Vagina (tissue), 2 donors: ENCODE data around the gene SEMA4A.

Experiments used
- CTCF ChIP-seq, 3 experiments: fragments of 450-650 bp in 2 of 3; fragments of 200-600 bp in 1 of 3; sonication (generic) in 1 of 3; IDR thresholded peaks; one replicate each; pipeline ENCODE4 v1.5.1; 2017 to 2019; ENCODE audit warnings: antibody characterized with exemption in 3 of 3, mild to moderate bottlenecking in 2 of 3, moderate library complexity in 2 of 3
- POLR2A ChIP-seq, 2 donors: fragments of 450-650 bp; IDR thresholded peaks; one replicate each; pipeline ENCODE4 v1.6.1; 2017; ENCODE audit warnings: antibody characterized with exemption in 2 of 2, mild to moderate bottlenecking in 2 of 2, moderate library complexity in 2 of 2
- POLR2AphosphoS5 ChIP-seq, 2 donors: sonication (generic); formaldehyde crosslinking; IDR thresholded peaks; one replicate each; pipeline ENCODE4 v1.9.0; 2017; ENCODE audit warnings: antibody characterized with exemption in 2 of 2, mild to moderate bottlenecking in 2 of 2, low read depth in 1 of 2; ENCODE audit not compliant: insufficient read depth in 1 of 2

GRCh38 chr1:156154317-156154749 lies 948 bp downstream of the SEMA4A start:
- TF ChIP-seq CTCF (IDR thresholded peaks at IDR 0.05) (no peak), POLR2AphosphoS5 (IDR thresholded peaks at IDR 0.05; ENCODE audit: insufficient read depth in 1 of 2, low read depth in 1 of 2) (no peak), POLR2A (IDR thresholded peaks at IDR 0.05) (no peak)
